GM19043 (cell line): Measurements from ENCODE around the gene KCNMB2.

Experiments used
- ATAC-seq: cut with Tn5 transposase; IDR thresholded peaks from one replicate; pipeline ENCODE4 v1.9.1; 2021; ENCODE audit warnings: low read depth; ENCODE audit not compliant: unreplicated experiment

Gene KCNMB2

DNA sequence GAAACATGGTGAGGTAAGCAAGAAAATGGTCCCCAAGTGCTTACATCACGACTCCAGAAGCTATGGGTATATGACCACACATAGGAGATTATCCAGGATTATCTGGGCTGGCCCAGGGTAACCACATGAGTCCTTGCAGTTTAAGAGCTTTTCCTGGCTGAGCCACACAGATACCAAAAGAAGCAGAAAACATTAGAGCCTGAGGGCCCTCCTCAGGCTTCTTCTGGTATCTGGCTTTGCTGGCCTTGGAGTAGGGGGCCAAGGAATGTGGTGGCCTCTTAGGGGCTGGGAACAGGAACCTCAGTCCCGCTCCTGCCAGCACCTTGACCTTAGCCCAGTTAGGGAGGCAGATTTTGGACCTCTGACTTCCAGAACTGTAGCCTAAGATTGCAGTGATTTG lies 259.1 kb downstream of the KCNMB2 start:
- no peak for ATAC-seq

GRCh38 chr3:178802259-178802658 lies 266.0 kb downstream of the KCNMB2 start:
- ATAC-seq = no peak

DNA sequence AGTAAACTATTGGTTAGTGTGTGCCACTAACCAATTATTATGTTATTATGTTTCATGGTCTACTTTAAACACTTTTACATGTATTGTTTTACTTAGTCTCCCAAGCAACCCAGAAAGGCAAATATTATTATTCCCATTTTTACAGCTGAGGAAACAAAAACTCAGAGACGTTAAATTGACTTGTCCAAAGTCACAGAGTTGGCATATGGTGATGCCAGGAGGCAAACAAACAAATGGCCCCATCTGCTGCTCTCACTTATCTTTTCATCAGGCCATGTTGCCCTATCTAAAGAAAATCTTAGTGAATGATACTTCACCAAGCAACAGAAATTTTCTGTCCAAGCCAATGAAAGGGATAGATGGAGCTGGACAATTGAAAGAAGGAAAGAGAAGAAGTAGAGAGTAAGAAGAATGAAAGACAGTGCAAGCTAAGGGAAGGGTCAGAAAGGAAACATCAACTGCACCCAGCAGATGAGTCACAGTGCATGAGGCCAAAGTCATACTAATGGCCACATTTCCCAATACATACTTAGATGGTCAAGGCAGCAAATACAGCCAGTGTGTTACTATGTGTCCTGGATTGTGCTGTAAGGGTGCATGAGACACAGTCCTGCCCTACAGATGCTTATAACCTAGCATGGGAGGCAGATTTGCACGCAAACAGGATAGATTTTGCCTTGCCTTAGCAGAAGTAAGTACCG lies 266.9 kb downstream of the KCNMB2 start:
- no peak for ATAC-seq

GRCh38 chr3:178804606-178805005 lies 268.4 kb downstream of the KCNMB2 start:
- ATAC-seq = no peak

DNA sequence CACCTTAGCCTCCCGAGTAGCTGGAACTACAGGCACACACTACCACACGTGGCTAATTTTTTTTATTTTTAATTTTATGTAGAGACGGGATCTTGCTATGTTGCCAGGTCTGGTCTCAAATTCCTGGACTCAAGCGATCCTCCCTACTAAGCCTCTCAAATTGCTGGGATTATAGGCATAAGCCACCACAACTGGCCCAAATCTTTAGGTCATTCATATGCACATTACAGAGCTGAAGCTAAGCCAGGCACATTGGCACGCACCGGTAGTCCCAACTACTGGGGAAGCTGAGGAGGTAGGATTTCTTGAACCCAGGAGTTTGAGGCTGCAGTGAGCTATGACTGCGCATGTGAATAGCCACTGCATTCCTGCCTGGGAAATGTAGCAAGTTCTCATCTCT lies 269.5 kb downstream of the KCNMB2 start:
- no peak for ATAC-seq

- no peak for ATAC-seq
Measured at GRCh38 chr3:178806651-178807050, 270.4 kb downstream of the KCNMB2 start.

DNA sequence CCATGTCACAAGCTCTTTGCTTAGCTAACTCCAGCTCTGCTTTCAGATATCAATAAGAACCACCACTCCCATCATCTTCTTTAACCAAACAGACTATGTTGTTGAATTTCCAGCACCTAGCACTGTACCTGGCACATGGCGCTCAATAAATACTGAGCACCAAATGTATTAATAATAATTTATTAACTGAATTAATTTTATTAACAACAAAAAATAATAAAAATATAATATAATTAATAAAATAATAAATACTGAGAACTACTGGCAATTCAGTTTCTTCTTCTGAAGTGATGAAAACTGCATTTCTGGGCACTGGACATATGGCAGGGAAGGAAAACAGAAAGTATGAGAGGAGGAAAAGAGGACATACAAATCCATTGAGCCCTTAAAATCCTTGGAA lies 271.5 kb downstream of the KCNMB2 start:
- ATAC-seq = no peak

DNA sequence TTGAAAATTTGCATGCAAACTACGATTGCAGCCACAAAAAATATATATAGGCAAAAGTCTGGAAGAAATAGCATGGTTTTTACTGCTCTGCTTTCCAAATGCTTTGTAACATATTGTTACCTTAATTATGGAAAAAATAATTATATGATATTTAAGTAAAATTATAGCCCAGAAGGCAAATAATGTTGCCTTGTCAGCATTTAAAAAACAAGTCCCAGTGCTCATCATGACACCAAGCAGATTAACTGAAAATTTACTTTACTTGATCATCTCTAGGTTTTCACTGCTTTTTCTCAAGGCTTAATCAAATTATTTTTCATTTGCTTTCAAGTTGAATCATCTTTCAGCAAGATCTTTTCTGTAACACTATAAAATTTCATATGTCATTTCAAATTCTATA lies 272.5 kb downstream of the KCNMB2 start:
- no peak for ATAC-seq

DNA sequence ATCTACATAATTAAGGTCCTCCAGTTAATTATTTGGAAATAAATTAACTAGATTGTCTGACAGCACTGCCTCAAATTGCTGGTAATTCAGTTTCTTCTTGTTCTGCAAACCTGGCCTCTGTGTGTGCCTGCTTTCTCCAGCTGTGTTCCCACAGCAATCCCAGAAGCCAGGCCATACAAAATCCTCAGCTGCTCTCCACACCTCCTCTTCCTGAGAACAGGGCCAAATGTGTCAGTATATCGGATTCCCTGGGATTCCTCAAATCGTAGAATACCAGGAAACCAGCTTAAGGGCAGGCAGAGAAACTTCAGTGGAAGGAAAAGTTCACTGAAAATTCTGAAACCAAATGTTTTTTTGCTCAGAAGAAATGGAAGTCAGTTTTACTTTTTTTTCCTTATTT lies 273.9 kb downstream of the KCNMB2 start:
- ATAC-seq = no peak

GRCh38 chr3:178822722-178823121 lies 286.5 kb downstream of the KCNMB2 start:
- ATAC-seq = no peak

- ATAC-seq = no peak
Measured at GRCh38 chr3:178823150-178823549, 286.9 kb downstream of the KCNMB2 start.

- no peak for ATAC-seq
Measured at GRCh38 chr3:178823591-178824246, 287.5 kb downstream of the KCNMB2 start.

GRCh38 chr3:178826435-178827123 lies 290.3 kb downstream of the KCNMB2 start:
- no peak for ATAC-seq

DNA sequence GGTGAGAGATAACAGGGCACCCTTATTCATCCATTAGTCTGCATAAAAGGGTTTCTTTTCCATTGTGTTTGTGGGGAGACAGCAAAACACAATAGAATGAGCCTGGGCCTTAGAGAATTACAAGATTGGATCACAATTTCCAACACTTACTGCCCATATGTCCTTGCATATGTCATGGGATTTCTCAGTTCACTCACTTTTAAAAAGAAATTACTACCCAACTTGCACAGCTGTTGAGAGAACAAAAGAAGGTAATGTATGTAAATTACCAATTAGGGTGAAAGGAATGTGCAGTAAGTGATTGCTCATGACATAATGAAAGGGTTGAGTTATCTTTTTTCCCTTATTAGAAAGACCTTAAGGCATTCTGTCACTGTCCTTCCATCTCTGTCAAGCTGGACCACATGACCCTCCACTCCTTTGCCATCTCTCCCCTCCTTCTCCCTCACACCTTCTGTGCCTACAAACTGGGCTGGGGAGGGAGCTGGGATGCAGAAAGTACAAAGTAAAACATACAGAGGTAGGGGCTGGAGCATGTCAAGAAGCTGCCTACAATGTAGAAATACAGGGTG lies 291.1 kb downstream of the KCNMB2 start:
- ATAC-seq = no peak

DNA sequence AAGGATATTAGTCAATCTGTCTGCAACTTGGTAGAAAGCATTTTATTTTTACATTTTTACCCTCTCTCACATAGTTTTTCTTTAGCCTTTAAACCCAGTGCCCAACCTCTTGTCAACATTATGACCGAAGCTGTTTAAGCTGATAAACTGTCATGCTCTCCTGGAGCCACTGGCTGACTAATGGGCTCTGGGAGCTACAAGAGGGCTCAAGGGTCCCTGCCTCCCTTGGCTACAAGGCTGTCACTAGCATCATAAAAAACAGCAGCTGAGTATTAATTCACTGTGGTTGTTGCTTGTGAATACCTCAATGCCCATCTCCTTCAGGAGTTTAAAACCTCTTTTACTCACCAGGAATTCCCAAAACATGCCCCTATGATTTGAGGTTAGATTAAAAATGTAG lies 297.5 kb downstream of the KCNMB2 start:
- ATAC-seq = no peak

GRCh38 chr3:178835033-178835432 lies 298.8 kb downstream of the KCNMB2 start:
- no peak for ATAC-seq

DNA sequence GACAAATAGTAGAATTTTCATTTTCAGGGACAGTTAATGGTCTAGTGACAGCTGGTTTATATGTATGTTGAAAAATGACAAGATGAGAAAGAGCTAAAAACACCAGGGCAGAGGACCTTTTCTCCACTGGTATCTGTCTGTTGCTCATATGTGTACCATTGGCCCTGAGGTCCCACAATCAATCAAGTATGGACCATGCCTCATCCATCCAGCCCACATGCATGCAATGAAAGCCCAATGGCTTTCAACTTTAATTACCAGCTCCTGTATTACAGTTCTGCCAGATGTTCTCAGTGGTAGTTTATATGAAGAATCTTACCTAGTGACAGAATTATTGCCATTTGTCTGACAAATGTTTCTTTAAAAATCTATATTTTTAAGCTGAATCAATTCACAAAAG lies 301.3 kb downstream of the KCNMB2 start:
- no peak for ATAC-seq

GRCh38 chr3:178840586-178840985 lies 304.4 kb downstream of the KCNMB2 start:
- no peak for ATAC-seq

- ATAC-seq = no peak
Measured at GRCh38 chr3:178841011-178841410, 304.8 kb downstream of the KCNMB2 start.

DNA sequence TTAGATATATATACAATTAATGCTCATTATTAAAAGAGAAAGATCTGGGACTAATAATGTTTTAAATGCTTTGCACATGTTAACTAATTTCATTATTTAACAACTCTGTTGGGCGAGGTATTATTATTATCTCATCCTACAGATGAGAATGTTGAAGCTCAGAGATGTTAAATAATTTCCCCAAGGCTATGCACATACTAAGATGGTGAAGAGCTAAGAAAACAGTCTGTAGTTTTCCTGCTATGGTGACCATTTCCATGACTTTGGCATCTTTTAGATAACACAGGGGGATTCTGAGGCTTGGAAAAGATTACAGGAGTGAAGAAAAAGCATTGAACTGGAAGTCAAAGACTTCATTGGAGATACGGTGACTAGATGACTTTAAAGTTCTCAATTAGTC lies 308.7 kb downstream of the KCNMB2 start:
- no peak for ATAC-seq

DNA sequence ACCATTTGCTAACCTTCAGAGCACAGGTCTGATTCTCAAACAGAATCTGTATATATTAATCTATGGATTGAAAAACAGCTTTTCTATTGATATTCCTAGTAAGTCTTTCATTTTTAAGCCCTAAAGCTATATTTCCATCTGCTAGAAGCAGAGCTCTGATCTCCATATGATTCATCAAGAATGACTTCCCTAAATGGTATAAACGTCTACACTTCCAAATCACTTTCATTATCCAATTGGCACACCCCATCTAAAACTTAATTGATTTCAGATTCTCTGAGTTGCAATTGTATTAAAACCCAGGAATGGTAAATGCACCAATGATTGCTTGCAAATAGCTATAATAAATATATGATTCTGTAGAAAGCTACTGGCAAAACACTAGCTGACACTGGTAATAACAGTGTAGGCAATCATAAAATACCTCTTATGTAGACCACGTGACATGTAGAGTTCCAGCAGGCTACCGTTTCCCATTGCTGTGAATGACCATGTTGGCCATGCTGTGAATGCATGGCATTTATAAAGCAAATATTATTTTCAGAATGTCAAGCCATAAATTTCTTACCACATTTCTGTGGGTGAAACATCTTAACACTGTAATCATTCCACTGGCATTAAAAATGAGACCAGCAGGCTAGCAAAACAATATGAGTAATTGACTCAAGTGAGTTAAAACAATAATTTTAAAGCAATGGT lies 309.3 kb downstream of the KCNMB2 start:
- no peak for ATAC-seq
